ENCODE measurements around the gene NTMT1.

- TF ChIP-seq, protein P1, sequence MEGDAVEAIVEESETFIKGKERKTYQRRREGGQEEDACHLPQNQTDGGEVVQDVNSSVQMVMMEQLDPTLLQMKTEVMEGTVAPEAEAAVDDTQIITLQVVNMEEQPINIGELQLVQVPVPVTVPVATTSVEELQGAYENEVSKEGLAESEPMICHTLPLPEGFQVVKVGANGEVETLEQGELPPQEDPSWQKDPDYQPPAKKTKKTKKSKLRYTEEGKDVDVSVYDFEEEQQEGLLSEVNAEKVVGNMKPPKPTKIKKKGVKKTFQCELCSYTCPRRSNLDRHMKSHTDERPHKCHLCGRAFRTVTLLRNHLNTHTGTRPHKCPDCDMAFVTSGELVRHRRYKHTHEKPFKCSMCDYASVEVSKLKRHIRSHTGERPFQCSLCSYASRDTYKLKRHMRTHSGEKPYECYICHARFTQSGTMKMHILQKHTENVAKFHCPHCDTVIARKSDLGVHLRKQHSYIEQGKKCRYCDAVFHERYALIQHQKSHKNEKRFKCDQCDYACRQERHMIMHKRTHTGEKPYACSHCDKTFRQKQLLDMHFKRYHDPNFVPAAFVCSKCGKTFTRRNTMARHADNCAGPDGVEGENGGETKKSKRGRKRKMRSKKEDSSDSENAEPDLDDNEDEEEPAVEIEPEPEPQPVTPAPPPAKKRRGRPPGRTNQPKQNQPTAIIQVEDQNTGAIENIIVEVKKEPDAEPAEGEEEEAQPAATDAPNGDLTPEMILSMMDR (IDR thresholded peaks at IDR 0.05) = no peak
- TF ChIP-seq POLR2A (IDR thresholded peaks at IDR 0.05) = no peak
These were observed 22.3 kb downstream of the NTMT1 start for GRCh38 chr9:129648092-129648763.
